HUDEP-2 (cell line): ENCODE measurements around the gene MICAL2.

Experiments used
- DNase-seq, 76 experiments: peaks; one replicate each; lab custom pipeline; 2025; ENCODE audit not compliant: unreplicated experiment in 76 of 76; lab: John Stamatoyannopoulos, UW

Gene MICAL2

GRCh38 chr11:12239804-12240371 lies 129.5 kb downstream of the MICAL2 start:
- no peak for DNase-seq

- no peak for DNase-seq
Observed at GRCh38 chr11:12240677-12241076, 130.3 kb downstream of the MICAL2 start.

GRCh38 chr11:12241401-12241800 lies 131.0 kb downstream of the MICAL2 start:
- DNase-seq, result no peak

GRCh38 chr11:12241971-12242672 lies 131.7 kb downstream of the MICAL2 start:
- no peak for DNase-seq

- DNase-seq, result no peak
Observed at GRCh38 chr11:12242966-12243365, 132.6 kb downstream of the MICAL2 start.

- no peak for DNase-seq
Observed at GRCh38 chr11:12243486-12243885, 133.1 kb downstream of the MICAL2 start.

- DNase-seq, result peak in 1 of 76 experiments; percentile 6
Observed at GRCh38 chr11:12243911-12244550, 133.6 kb downstream of the MICAL2 start.

- no peak for DNase-seq
Observed at GRCh38 chr11:12245091-12245490, 134.7 kb downstream of the MICAL2 start.

GRCh38 chr11:12245549-12246016 lies 135.2 kb downstream of the MICAL2 start:
- DNase-seq, result no peak

GRCh38 chr11:12246147-12246546 lies 135.8 kb downstream of the MICAL2 start:
- DNase-seq, result no peak

GRCh38 chr11:12246989-12247388 lies 136.6 kb downstream of the MICAL2 start:
- no peak for DNase-seq

GRCh38 chr11:12247543-12248254 lies 137.3 kb downstream of the MICAL2 start:
- DNase-seq, result no peak

GRCh38 chr11:12248330-12248729 lies 137.9 kb downstream of the MICAL2 start:
- no peak for DNase-seq

- no peak for DNase-seq
Observed at GRCh38 chr11:12249590-12250260, 139.3 kb downstream of the MICAL2 start.

- DNase-seq, result no peak
Observed at GRCh38 chr11:12251666-12252560, 141.5 kb downstream of the MICAL2 start.

- no peak for DNase-seq
Observed at GRCh38 chr11:12253843-12254281, 143.5 kb downstream of the MICAL2 start.

- DNase-seq, result no peak
Observed at GRCh38 chr11:12258451-12258850, 148.1 kb downstream of the MICAL2 start.

- peak in 1 of 76 experiments; percentile 5 for DNase-seq
Observed at GRCh38 chr11:12259956-12260355, 149.6 kb downstream of the MICAL2 start.

- DNase-seq, result no peak
Observed at GRCh38 chr11:12260731-12261521, 150.5 kb downstream of the MICAL2 start.
